Measurements from ENCODE around the gene ANXA2R. TPM values are rescaled to one million over a fixed set of nuclear protein-coding genes. Genes with fewer than 3 reads are reported as not detected.

Gene ANXA2R
- polyA plus RNA-seq, 2 of the 4 experiments (the other 2 are of a cell fraction): 1.7 to 2.1 TPM

DNA sequence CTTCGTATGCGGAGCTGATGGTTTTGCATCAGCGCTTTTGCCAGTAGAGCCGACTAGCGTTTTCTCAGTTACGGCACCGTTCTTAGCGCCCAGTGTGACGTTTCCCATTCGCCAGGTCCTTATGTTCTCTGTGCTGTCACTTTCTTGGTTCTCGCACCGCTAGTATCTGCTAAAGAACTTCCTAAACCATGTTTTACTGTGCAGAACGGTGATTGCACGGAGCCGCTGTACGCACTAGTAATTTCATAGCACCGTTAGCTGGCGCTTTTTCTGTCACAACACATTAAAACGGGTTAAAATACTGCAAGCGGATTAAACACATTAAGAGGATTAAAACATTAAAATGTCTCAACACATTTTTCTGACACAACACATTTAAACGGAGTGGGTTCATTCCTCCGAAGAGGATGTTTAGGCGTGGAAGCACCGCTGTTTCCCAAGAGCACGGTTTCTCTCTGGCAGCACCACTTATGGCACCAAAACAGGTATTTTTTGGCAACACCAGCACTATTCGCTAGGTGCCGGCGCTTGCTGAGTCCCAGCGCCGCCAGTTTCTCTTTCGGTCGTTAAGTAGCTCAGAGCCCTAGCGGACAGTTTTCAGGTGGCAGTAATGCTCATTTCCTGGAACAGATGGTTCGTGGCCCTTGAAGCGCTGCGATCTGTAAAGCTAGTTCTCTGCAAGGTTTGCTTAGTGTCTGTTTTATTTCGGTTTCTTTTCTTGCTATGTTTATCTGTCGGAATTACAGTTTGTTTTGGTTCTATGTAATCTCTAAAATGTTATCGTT, 20.3 kb downstream of the ANXA2R start:
- ChIA-PET POLR2A (interaction anchor here (0.7 to 5.3 kb wide), 14 partner anchors 10 to 464 kb away, joined by 3 to 78 read pairs (median 4); partner anchors contain the start of genes ANXA2R, TMEM267 and ZNF131), CTCF (interaction anchor here (0.5 to 8.7 kb wide), 24 partner anchors 8 to 1226 kb away, joined by 3 to 63 read pairs (median 4); no protein-coding TSS in a partner anchor)
- peak overlapping the region; percentile 55 for H3K4me3 ChIP-seq
- H3K4me2 ChIP-seq: peak overlapping the region; percentile 72
- TF ChIP-seq MAFK (IDR thresholded peaks at IDR 0.05; ENCODE audit: partially characterized antibody) (peak; percentile 17), MYC (IDR thresholded peaks at IDR 0.05; ENCODE audit: borderline replicate concordance, low read length) (no peak), KDM1A (IDR thresholded peaks at IDR 0.05; ENCODE audit: low read depth) (no peak)
- TF ChIP-seq, protein P1, sequence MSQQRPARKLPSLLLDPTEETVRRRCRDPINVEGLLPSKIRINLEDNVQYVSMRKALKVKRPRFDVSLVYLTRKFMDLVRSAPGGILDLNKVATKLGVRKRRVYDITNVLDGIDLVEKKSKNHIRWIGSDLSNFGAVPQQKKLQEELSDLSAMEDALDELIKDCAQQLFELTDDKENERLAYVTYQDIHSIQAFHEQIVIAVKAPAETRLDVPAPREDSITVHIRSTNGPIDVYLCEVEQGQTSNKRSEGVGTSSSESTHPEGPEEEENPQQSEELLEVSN (IDR thresholded peaks at IDR 0.05; ENCODE audit: borderline replicate concordance, low read depth): 0 out of 2 replicates have a peak, but pooled peaks have one; percentile 29
- TF ChIP-seq, protein P2, sequence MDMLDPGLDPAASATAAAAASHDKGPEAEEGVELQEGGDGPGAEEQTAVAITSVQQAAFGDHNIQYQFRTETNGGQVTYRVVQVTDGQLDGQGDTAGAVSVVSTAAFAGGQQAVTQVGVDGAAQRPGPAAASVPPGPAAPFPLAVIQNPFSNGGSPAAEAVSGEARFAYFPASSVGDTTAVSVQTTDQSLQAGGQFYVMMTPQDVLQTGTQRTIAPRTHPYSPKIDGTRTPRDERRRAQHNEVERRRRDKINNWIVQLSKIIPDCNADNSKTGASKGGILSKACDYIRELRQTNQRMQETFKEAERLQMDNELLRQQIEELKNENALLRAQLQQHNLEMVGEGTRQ (IDR thresholded peaks at IDR 0.05): no peak
- H3K4me1 ChIP-seq: peaks cover 23% of the 10 kb centered on the region
- DNase-seq (ENCODE audit: low read depth in 1 of 2, low spot score in 1 of 2) (peak; percentile 51 to 88), ATAC-seq (peak; percentile 68), FAIRE-seq (no peak)
- 34% methylated on average over 39 of the region's 39 CpGs for WGBS (ENCODE audit: missing lambda C conversion rate)
- H3K9me3 ChIP-seq: no peaks in the 10 kb centered on the region
- peak overlapping the region; percentile 90 to 96 for H3K27ac ChIP-seq

DNA sequence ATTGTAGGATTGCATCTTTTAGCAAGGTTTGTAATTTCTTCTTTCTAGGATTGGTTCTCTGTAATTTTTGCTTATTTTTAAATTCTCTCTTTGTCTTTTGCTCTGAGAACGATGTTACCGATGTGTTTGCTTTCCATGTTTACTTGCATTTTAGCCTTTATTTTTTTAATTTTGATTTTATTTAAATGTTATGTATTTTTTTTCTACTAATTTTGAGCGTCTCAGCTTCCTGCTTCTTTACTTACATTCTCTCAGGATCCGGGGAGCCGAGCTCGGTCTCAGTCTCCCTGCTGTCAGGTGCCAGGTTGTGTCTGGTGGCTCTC, 20.9 kb downstream of the ANXA2R start:
- TF ChIP-seq SMC3 (IDR thresholded peaks at IDR 0.05) (no peak), EP300 (IDR thresholded peaks at IDR 0.05) (no peak)
- Histone ChIP-seq H3K9me3 (no peaks in the 10 kb centered on the region), H3K4me2 (peak overlapping the region; percentile 72), H3K4me1 (peaks cover 24% of the 10 kb centered on the region), H3K27ac (peak overlapping the region; percentile 90 to 96), H3K4me3 (peak overlapping the region; percentile 55)
- 16% methylated on average over 6 of the region's 6 CpGs for WGBS (ENCODE audit: missing lambda C conversion rate)
- no peak for FAIRE-seq
- POLR2A ChIA-PET: interaction anchor here (0.7 to 5.3 kb wide), 10 partner anchors 11 to 298 kb away, joined by 3 to 78 read pairs (median 8); partner anchors contain the start of genes ANXA2R and ZNF131
- DNase-seq (ENCODE audit: low read depth in 1 of 2, low spot score in 1 of 2): no peak
- CTCF ChIA-PET: interaction anchor here (0.5 to 8.7 kb wide), 15 partner anchors 11 to 634 kb away, joined by 3 to 63 read pairs (median 8); no protein-coding TSS in a partner anchor
- ATAC-seq: no peak

DNA sequence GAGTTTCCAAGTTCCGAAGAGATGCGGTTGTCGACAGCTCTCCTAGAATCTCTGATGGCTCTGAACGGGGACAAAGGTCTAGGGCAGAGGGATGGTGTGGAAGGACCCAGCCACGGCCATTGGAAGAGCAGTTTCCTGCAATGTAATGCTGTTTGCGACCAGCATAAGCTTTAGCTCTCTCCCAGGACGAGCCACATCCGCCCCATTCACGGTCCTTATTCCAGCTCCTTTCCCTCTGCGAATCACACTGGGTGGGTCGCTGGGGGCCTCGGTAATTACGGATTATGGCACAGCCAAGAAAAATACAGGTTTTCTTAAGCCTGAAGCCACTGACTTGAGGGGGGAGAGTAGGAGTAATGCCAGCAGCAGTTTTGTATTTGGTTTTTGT, 22.7 kb downstream of the ANXA2R start:
- TF ChIP-seq, protein P1 (IDR thresholded peaks at IDR 0.05; ENCODE audit: borderline replicate concordance, low read depth): no peak
- TF ChIP-seq KDM1A (IDR thresholded peaks at IDR 0.05; ENCODE audit: low read depth): no peak
- no peak for TF ChIP-seq HOXB5 (CRISPR knock-in tag; IDR thresholded peaks at IDR 0.05)
- TF ChIP-seq, protein P2 (IDR thresholded peaks at IDR 0.05): no peak
- no peak for TF ChIP-seq ZNF302 (CRISPR knock-in tag; IDR thresholded peaks at IDR 0.05)
- TF ChIP-seq MYC (IDR thresholded peaks at IDR 0.05; ENCODE audit: borderline replicate concordance, low read length): no peak
- TF ChIP-seq KDM5A (IDR thresholded peaks at IDR 0.05): no peak
- TF ChIP-seq, protein P3, sequence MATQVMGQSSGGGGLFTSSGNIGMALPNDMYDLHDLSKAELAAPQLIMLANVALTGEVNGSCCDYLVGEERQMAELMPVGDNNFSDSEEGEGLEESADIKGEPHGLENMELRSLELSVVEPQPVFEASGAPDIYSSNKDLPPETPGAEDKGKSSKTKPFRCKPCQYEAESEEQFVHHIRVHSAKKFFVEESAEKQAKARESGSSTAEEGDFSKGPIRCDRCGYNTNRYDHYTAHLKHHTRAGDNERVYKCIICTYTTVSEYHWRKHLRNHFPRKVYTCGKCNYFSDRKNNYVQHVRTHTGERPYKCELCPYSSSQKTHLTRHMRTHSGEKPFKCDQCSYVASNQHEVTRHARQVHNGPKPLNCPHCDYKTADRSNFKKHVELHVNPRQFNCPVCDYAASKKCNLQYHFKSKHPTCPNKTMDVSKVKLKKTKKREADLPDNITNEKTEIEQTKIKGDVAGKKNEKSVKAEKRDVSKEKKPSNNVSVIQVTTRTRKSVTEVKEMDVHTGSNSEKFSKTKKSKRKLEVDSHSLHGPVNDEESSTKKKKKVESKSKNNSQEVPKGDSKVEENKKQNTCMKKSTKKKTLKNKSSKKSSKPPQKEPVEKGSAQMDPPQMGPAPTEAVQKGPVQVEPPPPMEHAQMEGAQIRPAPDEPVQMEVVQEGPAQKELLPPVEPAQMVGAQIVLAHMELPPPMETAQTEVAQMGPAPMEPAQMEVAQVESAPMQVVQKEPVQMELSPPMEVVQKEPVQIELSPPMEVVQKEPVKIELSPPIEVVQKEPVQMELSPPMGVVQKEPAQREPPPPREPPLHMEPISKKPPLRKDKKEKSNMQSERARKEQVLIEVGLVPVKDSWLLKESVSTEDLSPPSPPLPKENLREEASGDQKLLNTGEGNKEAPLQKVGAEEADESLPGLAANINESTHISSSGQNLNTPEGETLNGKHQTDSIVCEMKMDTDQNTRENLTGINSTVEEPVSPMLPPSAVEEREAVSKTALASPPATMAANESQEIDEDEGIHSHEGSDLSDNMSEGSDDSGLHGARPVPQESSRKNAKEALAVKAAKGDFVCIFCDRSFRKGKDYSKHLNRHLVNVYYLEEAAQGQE (IDR thresholded peaks at IDR 0.05): no peak
- no peak for TF ChIP-seq HOXB13 (CRISPR knock-in tag; IDR thresholded peaks at IDR 0.05; ENCODE audit: low read depth)
- no peak for TF ChIP-seq BHLHE40 (IDR thresholded peaks at IDR 0.05; ENCODE audit: low read depth, low read length)
- TF ChIP-seq ZC3H11A (IDR thresholded peaks at IDR 0.05): no peak
- no peak for TF ChIP-seq POLR2AphosphoS2 (conservative IDR thresholded peaks at IDR 0.05; ENCODE audit: low read length)
- TF ChIP-seq, protein P4, sequence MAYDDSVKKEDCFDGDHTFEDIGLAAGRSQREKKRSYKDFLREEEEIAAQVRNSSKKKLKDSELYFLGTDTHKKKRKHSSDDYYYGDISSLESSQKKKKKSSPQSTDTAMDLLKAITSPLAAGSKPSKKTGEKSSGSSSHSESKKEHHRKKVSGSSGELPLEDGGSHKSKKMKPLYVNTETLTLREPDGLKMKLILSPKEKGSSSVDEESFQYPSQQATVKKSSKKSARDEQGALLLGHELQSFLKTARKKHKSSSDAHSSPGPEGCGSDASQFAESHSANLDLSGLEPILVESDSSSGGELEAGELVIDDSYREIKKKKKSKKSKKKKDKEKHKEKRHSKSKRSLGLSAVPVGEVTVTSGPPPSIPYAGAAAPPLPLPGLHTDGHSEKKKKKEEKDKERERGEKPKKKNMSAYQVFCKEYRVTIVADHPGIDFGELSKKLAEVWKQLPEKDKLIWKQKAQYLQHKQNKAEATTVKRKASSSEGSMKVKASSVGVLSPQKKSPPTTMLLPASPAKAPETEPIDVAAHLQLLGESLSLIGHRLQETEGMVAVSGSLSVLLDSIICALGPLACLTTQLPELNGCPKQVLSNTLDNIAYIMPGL (CRISPR knock-in tag; IDR thresholded peaks at IDR 0.05; ENCODE audit: borderline replicate concordance): no peak
- TF ChIP-seq HOXA7 (CRISPR knock-in tag; IDR thresholded peaks at IDR 0.05): no peak
- Histone ChIP-seq H3K4me3 (peak overlapping the region; percentile 55), H3K4me2 (peak overlapping the region; percentile 72), H3K9me3 (no peaks in the 10 kb centered on the region), H3K27ac (peak overlapping the region; percentile 90 to 96), H3K4me1 (peaks cover 24% of the 10 kb centered on the region)
- ChIA-PET CTCF (interaction anchor here (0.6 to 8.7 kb wide), 8 partner anchors 22 to 106 kb away, joined by 3 to 63 read pairs (median 6); no protein-coding TSS in a partner anchor), POLR2A (interaction anchor here (0.6 to 5.3 kb wide), 10 partner anchors 9 to 108 kb away, joined by 3 to 78 read pairs (median 5); partner anchors contain the start of gene ZNF131)
- ATAC-seq (peak; percentile 76 to 78), FAIRE-seq (no peak), DNase-seq (ENCODE audit: low read depth in 1 of 2, low spot score in 1 of 2) (no peak)
- 6% methylated on average over 13 of the region's 13 CpGs for WGBS (ENCODE audit: missing lambda C conversion rate)
